Left lung (tissue), 10 donors: ENCODE results near the gene SRPK2. TPM values are rescaled to one million over a fixed set of nuclear protein-coding genes. Genes with fewer than 3 reads are reported as not detected.
"Not testable (repeated sequence)": the region's sequence is repeated elsewhere in the genome, so short reads cannot be mapped to it uniquely, and the experiment has no call there.

Experiments
- ATAC-seq: fragments of 200-7000 bp; cut with Tn5 transposase; one replicate; pipeline ENCODE4 v1.9.1; 2020; ENCODE audit warnings: moderate library complexity
- DNase-seq, 4 donors: peaks; one replicate each; pipeline ENCODE4 v3.0.0-alpha.2; 2013 to 2020
- H3K27ac ChIP-seq, 2 donors: fragments of 200-600 bp; sonication (generic) in 1 of 2; one replicate each; pipeline versions ENCODE4 v1.5.0 to v1.8.0; 2020 to 2021
- H3K27me3 ChIP-seq, 2 donors: fragments of 200-600 bp; sonication (generic) in 1 of 2; one replicate each; pipeline versions ENCODE4 v1.5.0 to v1.8.0; 2020 to 2021
- H3K36me3 ChIP-seq, 2 donors: fragments of 200-600 bp; sonication (generic) in 1 of 2; one replicate each; pipeline versions ENCODE4 v1.5.0 to v1.8.0; 2020 to 2021
- H3K4me1 ChIP-seq, 2 donors: fragments of 200-600 bp; one replicate each; pipeline ENCODE4 v1.8.0; 2021
- H3K4me3 ChIP-seq, 2 donors: fragments of 200-600 bp; sonication (generic) in 1 of 2; one replicate each; pipeline versions ENCODE4 v1.5.0 to v1.8.0; 2020 to 2021; ENCODE audit warnings: mild to moderate bottlenecking in 1 of 2
- H3K9me3 ChIP-seq, 2 donors: fragments of 200-600 bp; sonication (generic) in 1 of 2; one replicate each; pipeline versions ENCODE4 v1.5.0 to v1.8.0; 2020 to 2021
- intact Hi-C, 2 donors: fragments of 100-400 bp; cut with DNase I; formaldehyde crosslinking; loops; one replicate each; pipeline versions ENCODE4 v1.11.2 to v1.14.2; 2022
- polyA plus RNA-seq, 6 donors: library from polyadenylated mRNA; unstranded; fragments of 120-200 nt; gene quantifications; one replicate each; pipeline ENCODE4 v1.2.1, GENCODE V29; 2013; ENCODE audit not compliant: insufficient read length in 6 of 6
- total RNA-seq, 2 donors: library from RNA; stranded (reverse); fragmentation: NEBNext Ultra II Directional; extraction: Animal tissue kit (Norgen Biotek cat#: 25700); gene quantifications; one replicate each; pipeline ENCODE4 v1.2.1, GENCODE V29; 2021
- TF ChIP-seq, protein P1 (sequence below), 2 donors: fragments of 200-600 bp; sonication (generic) in 1 of 2; IDR thresholded peaks; one replicate each; pipeline versions ENCODE4 v1.5.0 to v1.8.0; 2021; ENCODE audit warnings: antibody characterized with exemption in 2 of 2
- donor health status: DM: no; HTN: yes; CAD: no.
- donor health status: DM: no; HTN: no; CAD: no.

The SRPK2 gene
- total and polyA plus RNA-seq, 8 donors: 42.9 to 63.4 (median 52.1) TPM

DNA sequence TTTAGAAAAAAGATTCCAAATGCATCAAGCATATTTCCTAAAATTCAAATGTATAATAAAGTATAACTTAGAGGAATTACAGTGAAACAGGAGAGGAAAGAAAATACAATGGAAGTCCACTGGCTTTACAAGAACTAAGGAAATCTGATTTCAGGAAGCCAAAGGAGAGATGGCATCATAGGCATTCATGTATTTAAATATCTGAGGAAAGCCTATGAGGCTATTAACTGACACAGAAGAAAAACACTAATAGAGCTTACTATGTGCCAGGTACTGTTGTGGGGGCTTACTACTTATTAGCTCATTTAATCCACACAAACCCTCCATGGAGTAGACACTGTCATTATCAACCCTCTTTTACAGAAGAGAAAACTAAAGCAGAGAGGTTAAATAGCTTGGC lies 92.2 kb downstream of the SRPK2 start:
- DNase-seq (no peak), ATAC-seq (no peak)
- H3K9me3 ChIP-seq: no peaks in the 10 kb centered on the region
- intact Hi-C loops: no loop called here
- no peaks in the 10 kb centered on the region for H3K4me1 ChIP-seq
- no peaks in the 10 kb centered on the region for H3K27me3 ChIP-seq
- no peak overlapping the region for H3K27ac ChIP-seq
- no peak overlapping the region for H3K4me3 ChIP-seq
- TF ChIP-seq, protein P1, sequence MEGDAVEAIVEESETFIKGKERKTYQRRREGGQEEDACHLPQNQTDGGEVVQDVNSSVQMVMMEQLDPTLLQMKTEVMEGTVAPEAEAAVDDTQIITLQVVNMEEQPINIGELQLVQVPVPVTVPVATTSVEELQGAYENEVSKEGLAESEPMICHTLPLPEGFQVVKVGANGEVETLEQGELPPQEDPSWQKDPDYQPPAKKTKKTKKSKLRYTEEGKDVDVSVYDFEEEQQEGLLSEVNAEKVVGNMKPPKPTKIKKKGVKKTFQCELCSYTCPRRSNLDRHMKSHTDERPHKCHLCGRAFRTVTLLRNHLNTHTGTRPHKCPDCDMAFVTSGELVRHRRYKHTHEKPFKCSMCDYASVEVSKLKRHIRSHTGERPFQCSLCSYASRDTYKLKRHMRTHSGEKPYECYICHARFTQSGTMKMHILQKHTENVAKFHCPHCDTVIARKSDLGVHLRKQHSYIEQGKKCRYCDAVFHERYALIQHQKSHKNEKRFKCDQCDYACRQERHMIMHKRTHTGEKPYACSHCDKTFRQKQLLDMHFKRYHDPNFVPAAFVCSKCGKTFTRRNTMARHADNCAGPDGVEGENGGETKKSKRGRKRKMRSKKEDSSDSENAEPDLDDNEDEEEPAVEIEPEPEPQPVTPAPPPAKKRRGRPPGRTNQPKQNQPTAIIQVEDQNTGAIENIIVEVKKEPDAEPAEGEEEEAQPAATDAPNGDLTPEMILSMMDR (IDR thresholded peaks at IDR 0.05): no peak
- H3K36me3 ChIP-seq: no peaks in the 10 kb centered on the region

DNA sequence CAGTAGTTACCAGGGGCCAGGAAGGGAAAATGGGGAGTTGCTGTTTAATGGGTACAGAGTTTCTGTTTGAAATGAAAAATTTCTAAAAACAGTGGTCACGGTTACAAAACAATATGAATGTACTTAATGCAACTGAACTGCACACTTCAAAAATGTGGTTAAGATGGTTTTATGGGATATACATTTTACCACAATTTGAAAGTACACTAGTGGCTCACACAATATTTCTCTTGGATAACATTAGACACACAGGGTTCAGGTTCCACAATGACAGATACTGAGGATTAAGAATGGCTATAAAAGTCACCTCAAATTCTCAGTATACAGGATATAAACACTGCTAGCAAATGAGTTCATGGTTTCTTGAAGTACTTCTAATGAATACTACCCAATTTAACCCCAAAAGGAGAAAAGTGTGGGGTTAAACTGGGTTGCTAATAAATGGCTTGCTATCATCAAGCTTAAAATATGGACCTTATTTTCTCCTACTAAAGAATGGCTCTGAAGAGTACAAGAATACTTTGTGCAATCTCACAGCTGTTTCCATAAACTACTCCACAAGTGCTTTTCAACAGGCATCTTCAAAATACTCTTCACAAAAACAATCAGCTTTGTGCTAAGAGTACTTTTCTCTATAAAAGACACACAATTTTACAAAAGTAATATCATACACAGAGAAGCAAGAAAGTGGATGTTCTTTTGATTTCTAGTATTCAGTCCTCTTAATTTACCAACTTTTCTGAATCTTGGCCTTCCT lies 92.9 kb downstream of the SRPK2 start:
- Histone ChIP-seq H3K4me3 (no peak overlapping the region), H3K4me1 (no peaks in the 10 kb centered on the region), H3K27ac (no peak overlapping the region), H3K36me3 (no peaks in the 10 kb centered on the region), H3K27me3 (no peaks in the 10 kb centered on the region), H3K9me3 (no peaks in the 10 kb centered on the region)
- intact Hi-C loops: no loop called here
- TF ChIP-seq, protein P1 (IDR thresholded peaks at IDR 0.05): no peak
- no peak for DNase-seq
- peak; percentile 31 for ATAC-seq

DNA sequence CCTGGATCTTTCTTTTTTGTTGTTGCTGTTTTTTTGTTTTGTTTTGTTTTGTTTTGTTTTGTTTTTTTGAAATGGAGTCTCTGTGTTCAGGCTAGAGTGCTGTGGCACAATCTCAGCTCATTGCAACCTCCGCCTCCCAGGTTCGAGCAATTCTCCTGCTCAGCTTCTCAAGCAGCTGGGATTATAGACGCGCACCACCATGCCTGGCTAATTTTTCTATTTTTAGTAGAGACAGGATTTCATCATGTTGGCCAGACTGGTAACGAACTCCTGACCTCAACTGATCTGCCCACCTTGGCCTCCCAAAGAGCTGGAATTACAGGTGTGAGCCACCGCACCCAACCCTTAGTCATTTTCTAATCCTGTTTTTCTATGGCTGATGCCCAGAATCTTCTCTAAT lies 94.2 kb downstream of the SRPK2 start:
- H3K9me3 ChIP-seq, ATAC-seq, H3K27me3 ChIP-seq, H3K36me3 ChIP-seq, DNase-seq, H3K4me1 ChIP-seq, H3K27ac ChIP-seq, intact Hi-C loops, H3K4me3 ChIP-seq: not testable (repeated sequence)

DNA sequence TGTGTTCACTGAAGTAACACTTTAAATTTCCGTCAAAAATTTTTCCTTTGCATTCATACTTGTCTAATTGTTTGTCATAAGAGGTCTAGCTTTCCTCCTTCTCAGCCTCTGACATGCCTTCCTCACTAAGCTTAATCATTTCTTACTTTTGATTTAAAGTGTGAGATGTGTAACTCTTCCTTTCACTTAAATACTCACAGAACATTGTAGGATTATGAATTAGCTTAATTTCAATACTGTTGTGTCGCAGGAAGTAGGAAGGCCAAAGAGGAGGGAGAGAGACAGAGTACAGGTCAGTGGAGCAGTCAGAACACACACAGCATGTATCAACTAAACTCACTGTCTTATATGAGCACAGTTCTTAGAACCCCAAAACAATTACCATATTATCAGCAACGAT lies 99.0 kb downstream of the SRPK2 start:
- Histone ChIP-seq H3K4me3 (no peak overlapping the region), H3K4me1 (no peaks in the 10 kb centered on the region), H3K27me3 (no peaks in the 10 kb centered on the region), H3K27ac (no peak overlapping the region), H3K9me3 (no peaks in the 10 kb centered on the region), H3K36me3 (no peaks in the 10 kb centered on the region)
- TF ChIP-seq, protein P1 (IDR thresholded peaks at IDR 0.05): no peak
- intact Hi-C loops: no loop called here
- ATAC-seq: no peak
- DNase-seq: no peak

DNA sequence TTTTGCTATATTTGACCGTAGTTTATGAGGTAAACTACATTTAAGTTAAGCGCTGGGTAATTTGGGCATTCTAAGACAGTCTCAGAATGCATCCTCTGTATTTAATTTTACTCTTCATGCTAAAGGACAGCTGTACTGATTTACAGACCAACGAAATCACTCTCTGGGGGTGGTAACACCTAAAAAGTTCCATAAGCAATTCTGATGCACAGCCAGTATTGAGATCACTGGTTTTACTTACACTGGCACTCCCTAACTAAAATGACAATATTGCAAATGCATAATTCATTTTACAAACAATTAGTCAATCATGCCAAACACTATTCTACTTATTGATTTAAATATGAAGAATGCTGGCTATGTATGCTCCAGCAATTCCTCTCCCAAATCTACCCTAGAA lies 102.3 kb downstream of the SRPK2 start:
- no peaks in the 10 kb centered on the region for H3K4me1 ChIP-seq
- no peak for DNase-seq
- no peak overlapping the region for H3K4me3 ChIP-seq
- H3K27me3 ChIP-seq: no peaks in the 10 kb centered on the region
- no peak overlapping the region for H3K27ac ChIP-seq
- intact Hi-C loops: no loop called here
- no peak for ATAC-seq
- no peaks in the 10 kb centered on the region for H3K9me3 ChIP-seq
- H3K36me3 ChIP-seq: no peaks in the 10 kb centered on the region
- TF ChIP-seq, protein P1 (IDR thresholded peaks at IDR 0.05): no peak
